Right ventricle myocardium inferior (tissue), 1 donor: ENCODE data around the gene NAPA. TPM values are rescaled to one million over a fixed set of nuclear protein-coding genes. Genes with fewer than 3 reads are reported as not detected.

Experiments
- ATAC-seq: fragments of 200-7000 bp; cut with Tn5 transposase; one replicate; pipeline ENCODE4 v1.9.1; 2020; ENCODE audit warnings: mild to moderate bottlenecking, moderate library complexity
- DNase-seq: peaks from one replicate; pipeline ENCODE4 v3.0.0; 2021; ENCODE audit errors: missing footprints
- intact Hi-C: fragments of 100-400 bp; cut with DNase I; formaldehyde crosslinking; loops from one replicate; pipeline ENCODE4 v1.11.0; 2022
- total RNA-seq: library from RNA; stranded (reverse); fragmentation: NEBNext Ultra II Directional; extraction: Animal tissue kit (Norgen Biotek cat#: 25700); gene quantifications from one replicate; pipeline ENCODE4 v1.2.1, GENCODE V29; 2021
- donor health status: DM: no; HTN: yes; CAD: no; lungs with severe emphysema.

The NAPA gene
- total RNA-seq, 1 donor from 2014 or later: 119 TPM

- no peak for DNase-seq
- intact Hi-C loops: no loop called here
- ATAC-seq: no peak
Measured at GRCh38 chr19:47445527-47445926, 69.3 kb downstream of the NAPA start.

- DNase-seq: no peak
- intact Hi-C loops: no loop called here
- ATAC-seq: no peak
Measured at GRCh38 chr19:47444388-47444821, 70.5 kb downstream of the NAPA start.

GRCh38 chr19:47443331-47443730 is 71.5 kb downstream of the NAPA start:
- DNase-seq (no peak), ATAC-seq (no peak)
- intact Hi-C loops: no loop called here

GRCh38 chr19:47438793-47439220 is 76.1 kb downstream of the NAPA start:
- intact Hi-C loops: loop anchor here (10.0 kb wide), 1 partner anchor 166 kb away; the partner anchor contains the start of gene BICRA
- no peak for ATAC-seq
- no peak for DNase-seq

Other genes with a start within 250 kb of the NAPA start
- 11.2 TPM for gene INAFM1, start 240.2 kb downstream of the NAPA start, total RNA-seq
- gene C5AR1, start 205.2 kb downstream of the NAPA start, total RNA-seq: 5.0 TPM
- 0.95 TPM for gene C5AR2, start 182.9 kb downstream of the NAPA start, total RNA-seq
- 8.0 TPM for gene DHX34, start 165.7 kb downstream of the NAPA start, total RNA-seq
- 3.8 TPM for gene MEIS3, start 95.5 kb downstream of the NAPA start, total RNA-seq
- 0.46 TPM for gene SLC8A2, start 43.2 kb downstream of the NAPA start, total RNA-seq
- gene KPTN, start 30.8 kb downstream of the NAPA start, total RNA-seq: 9.1 TPM
- gene ZNF541, start 58.1 kb upstream of the NAPA start, total RNA-seq: 1.2 TPM
- 8.8 TPM for gene BICRA, start 94.1 kb upstream of the NAPA start, total RNA-seq
- 60.5 TPM for gene EHD2, start 198.4 kb upstream of the NAPA start, total RNA-seq
- gene NOP53, start 230.5 kb upstream of the NAPA start, total RNA-seq: 172 TPM